ENCODE data around the gene OTOP3.

OTOP3 gene

DNA sequence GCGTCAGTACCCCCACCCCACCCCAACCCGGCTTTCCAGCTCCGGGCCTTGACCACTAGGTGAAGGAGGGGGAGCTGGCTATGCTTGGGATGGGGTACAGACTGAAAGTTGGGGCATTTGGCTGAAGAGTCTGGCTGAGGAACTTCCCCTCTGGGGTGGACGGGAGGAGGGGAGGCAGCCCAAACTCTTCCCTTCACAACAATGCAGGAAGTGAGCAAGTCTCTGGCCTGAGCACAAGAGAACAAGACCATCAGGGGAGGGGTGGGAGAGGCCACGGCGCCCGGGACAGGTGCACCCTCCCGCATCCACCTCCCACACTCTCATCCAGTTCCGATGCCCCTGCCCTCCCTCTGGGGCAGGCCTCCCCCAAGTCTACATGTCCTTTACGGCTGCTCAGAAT lies 18.3 kb upstream of the OTOP3 start:
- DNase-seq (ENCODE audit: low spot score) = no peak

DNA sequence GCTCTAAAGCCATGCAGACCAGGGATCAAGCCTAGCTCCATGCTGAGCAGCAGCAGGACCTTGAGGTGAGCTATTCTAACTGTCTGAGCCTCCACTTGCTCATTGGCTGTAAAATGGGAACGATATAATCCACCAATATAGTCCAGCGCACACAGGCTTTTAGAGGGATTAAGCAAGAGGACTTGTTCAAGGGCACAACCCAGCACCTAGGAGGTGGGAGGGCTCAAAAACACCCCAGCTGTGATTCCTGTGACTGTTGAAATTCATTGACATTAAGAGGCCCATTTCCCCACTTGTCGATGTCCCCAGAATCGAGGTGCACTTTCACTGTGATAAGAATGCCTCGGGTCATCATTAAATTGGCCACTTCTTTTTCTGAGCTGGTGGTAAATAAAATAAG lies 16.8 kb upstream of the OTOP3 start:
- DNase-seq (ENCODE audit: low spot score) = no peak

DNA sequence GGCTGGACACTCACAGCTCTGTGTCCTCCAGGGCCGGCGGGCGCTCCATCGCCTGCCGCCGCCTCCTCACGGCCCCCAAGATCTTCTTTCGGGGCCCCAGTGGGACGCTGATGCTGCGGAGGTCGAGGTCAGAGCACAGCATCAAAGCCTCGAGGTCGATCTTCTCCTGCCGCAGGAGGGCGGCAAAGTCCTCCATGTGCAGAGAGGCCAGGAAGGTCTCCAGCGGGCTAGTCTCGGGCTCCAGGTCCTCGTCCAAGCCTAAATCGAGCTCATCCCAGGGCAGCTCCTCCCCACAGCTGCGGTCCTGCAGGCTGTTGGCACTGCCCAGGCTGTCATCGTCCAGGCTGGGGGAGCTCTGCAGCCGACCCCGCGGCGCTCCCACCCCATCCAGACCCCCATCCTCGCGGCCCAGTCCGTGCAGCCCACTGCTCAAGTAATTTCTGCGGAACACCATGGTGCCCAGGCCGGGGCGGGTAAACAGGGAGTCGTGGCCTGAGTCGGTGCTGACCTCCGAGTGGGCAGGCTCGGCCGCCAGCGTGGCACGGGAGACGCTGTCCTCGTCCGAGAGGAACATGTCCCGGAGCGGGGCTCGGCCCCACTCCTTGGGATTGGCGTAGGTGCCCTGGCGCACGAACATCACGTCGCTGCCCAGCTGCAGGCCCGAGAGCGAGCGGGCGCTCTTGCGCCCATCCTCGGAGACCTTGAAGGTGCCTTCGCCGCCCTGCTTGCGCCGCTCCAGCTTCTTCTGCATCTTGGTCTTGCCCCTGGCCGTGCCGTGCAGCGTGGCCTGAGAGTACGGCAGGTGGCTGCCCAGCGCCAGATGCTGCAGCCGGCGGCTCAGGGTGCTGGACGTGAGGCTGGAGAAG lies 16.0 kb upstream of the OTOP3 start:
- DNase-seq (ENCODE audit: low spot score) = peak; percentile 83

DNA sequence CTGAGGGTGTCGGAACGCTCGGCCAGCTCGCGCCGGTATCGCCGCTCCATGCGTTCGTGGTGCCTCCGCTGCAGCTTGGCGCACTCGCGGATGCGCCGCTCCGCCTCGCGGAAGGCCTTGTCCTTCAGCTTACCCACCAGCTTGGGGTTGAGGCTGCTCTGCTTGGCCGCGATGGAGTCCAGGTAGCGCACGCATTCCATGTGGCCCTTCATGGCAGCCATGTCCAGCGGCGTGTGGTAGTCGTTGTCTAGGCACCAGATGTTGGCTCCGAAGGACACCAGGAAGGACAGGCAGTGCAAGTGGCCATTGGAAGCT lies 15.4 kb upstream of the OTOP3 start:
- no peak for DNase-seq (ENCODE audit: low spot score)

DNA sequence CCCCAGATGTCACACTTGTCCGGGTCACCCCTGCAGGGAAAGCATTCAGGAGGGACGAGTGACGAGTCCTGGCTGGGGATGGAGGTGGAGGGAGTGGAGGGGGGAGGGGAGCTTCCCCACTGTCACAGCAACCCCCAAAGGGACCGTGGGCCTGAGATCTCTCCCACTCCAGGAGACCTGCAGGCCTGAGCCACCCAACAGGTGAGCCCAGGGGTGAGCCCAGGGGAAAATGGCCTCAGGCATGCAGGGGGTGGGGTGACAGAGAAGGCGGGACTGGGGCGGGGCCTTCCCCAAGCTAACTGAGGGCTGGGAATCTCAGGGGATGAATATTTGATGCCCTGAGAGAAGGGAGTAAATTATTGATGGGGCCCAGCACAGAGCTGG lies 15.1 kb upstream of the OTOP3 start:
- DNase-seq (ENCODE audit: low spot score) = no peak

DNA sequence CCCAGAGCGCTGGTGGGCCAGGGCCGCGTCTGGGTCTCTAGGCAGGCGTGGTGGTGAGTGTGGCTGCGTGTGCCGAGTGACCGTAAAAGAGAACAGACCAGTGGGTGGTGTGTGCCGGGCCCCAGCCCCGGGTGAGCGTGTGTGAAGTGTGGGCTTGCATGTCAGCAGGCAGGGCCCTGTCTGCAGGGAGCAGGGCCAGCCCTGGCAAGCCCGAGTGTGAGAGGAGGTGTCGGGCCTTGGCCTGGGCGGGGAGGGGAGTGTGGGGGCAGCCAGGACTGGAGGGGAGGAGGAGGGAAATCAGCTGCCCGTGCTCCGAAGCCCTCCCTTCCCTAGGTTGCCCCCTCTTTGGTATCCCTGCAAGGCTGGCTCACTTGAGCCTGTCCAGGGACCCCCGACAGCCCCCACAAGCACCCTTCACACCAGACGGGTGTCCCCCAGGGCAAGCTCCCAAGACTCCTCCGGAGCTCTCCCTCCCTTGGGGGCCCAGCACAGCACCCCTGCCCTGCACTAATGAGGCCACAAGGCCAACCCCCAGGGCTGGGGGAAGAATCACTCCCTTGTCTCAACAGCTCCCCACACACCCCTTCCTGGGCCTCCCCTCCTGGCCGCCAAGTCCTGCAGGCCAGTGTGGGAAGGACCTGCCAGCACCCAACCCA lies 14.5 kb upstream of the OTOP3 start:
- DNase-seq (ENCODE audit: low spot score) = no peak

DNA sequence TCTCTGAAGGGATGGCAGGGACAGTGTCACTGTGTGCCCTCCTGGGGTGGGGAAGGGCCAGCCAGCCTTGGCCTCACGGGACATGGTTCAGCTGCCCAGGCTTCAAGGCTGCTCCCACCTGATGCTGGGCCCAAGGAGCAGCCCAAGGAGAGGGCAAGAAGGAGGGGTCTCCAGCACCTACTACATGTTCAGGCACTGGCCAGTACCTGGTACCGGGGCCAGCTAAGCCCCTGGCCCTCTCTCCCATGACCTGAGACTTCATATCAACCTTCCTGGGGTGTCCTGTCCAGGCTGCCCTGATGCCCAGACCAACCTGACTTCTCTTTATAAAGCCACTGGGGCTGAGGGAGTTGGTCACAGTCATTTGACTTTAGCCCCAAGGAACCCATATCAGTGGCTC lies 13.9 kb upstream of the OTOP3 start:
- no peak for DNase-seq (ENCODE audit: low spot score)

DNA sequence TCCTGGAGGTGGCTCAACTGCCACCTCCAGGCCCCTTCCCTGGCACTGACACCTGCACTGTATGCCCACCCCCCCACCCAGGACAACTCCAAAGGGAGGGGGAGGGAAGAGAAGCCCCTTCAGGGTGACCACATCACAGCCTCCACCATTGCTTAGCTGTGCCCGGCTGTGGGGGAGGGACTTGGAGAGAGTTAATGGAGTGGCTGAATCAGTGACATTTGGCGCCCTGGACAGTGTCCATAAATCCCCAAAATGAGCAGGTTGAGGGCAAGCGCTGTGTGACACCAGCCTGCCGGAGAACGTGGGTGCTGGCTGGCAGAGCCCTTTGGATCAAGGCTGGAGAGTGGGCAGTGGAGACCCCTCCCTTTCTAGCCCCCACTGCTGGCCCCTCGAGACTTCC lies 13.5 kb upstream of the OTOP3 start:
- no peak for DNase-seq (ENCODE audit: low spot score)

DNA sequence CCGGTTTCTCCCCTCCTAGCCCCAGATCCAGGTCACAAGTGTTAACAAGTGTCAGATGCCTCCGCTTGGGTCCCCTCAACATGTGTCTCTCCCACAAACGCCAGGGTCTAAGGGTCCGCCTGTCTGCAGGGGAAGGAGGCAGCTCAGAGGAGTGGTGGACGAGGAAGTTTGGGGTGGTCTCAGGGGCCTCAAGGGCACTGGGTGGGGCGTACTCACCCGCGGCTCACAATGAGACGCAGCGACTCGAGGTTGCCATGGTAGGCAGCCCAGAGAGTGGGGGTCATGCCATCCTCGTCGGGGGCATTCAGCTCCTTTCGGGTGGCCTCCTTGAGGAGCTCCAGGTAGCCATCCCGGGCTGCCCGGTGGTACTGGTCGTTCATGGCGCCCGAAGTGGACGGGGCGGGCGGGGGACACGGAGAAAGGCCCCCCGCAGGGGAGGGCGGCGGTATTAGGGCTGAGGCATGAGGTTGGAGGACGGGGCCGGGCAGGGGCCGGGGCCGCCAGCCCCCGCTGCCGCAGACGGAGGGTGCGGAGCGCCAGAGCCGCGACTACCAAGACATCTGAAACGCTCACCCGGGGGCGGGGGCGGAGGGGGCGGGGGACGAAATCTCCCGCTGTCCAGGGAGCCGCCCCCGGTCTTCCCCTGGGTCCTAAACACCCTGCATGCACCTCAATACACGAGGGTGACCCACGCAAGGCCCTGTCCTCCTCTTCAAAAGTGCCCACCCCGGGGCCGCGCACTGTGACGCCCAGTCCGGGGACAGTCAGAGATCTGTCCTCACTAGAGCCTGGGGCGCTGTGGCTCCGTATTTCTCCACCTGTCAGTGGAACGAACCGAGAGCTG lies 12.8 kb upstream of the OTOP3 start, which contains the start of gene USH1G:
Gene USH1G, minus strand, starts transcription at position 562 of the 844 bp plus-strand sequence. Its CDS starts 182 bp downstream, at position 380.
- DNase-seq (ENCODE audit: low spot score) = peak; percentile 61

DNA sequence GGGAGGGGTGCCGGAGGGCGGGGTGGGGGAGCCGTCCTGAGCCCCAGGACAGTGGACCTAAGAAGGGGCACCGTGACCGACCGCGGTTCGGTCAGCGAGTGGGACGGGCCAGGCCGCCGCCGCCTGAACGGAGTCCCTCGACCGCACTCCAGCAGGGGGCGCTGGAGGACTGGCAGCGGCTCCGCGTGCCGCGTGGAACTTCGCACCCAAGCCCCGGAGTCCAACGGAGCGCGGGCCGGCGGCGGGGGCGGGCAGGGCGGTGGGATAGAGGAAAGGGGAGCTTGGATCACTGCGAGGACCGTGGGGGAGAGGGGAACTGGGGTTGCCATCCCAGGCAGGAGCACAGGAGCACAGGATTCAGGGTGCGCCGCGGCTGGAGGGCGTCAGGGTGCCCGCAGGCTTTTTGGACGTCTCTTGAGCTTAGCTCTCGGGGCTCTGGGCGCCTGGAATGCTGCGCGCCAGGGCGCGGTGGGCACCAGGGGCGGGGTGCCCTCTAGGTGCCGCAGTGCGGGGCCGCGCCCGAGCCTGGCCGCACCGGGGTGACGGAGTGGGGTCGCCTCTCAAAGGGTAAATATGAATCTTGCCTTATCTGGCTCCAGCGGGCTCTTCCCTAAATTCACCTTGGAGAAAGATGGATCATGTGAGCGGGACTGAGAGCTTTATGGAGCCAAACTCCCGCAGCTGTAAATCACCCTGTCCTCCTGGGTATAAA lies 12.0 kb upstream of the OTOP3 start:
- DNase-seq (ENCODE audit: low spot score) = peak; percentile 88

DNA sequence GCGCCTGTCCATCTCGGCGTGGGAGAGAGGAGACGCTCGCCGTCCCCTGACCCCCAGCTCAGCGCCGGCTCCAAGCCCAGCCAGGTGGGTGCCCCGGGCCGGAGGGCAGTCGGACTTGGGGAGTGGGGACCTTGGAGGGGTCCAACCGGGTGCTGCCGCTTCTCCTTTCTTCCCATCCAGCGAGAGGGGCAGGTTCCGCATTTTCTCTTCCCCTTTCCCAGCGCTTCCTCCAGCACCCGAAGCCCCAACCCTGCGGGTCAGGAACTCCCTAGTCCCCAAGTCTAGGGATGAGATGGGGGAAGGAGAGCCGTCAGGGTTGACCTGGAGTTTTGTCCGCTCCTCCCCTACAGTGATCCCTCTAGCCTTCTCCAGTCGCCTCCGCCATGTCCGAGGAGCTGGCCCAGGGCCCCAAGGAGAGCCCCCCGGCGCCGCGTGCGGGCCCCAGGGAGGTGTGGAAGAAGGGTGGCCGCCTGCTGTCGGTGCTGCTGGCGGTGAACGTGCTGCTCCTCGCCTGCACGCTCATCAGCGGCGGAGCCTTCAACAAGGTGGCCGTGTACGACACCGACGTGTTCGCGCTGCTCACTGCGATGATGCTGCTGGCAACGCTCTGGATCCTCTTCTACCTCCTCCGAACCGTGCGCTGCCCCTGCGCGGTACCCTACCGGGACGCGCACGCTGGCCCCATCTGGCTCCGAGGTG lies 11.3 kb upstream of the OTOP3 start, which contains the start of gene OTOP2:
Gene OTOP2, plus strand, starts transcription at position 24 of the 699 bp plus-strand sequence. Its CDS starts 360 bp downstream, at position 384.
- DNase-seq (ENCODE audit: low spot score) = no peak

DNA sequence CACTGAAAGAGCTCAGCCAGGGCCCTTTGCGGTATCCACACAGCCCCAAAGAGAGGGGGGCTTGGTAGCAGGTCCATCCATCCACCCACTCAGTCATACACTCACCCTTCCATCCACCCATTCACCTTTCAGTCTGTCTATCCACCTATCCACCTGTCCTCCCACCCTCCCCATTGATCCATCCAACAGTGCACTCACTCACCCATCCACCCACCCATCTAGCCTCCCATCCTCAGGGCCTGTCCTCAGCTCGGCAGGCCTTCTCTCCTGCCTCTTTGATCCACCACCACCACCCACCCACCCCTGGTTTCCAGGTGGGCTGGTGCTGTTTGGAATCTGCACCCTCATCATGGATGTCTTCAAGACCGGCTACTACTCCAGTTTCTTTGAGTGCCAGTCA lies 10.5 kb upstream of the OTOP3 start:
- no peak for DNase-seq (ENCODE audit: low spot score)

DNA sequence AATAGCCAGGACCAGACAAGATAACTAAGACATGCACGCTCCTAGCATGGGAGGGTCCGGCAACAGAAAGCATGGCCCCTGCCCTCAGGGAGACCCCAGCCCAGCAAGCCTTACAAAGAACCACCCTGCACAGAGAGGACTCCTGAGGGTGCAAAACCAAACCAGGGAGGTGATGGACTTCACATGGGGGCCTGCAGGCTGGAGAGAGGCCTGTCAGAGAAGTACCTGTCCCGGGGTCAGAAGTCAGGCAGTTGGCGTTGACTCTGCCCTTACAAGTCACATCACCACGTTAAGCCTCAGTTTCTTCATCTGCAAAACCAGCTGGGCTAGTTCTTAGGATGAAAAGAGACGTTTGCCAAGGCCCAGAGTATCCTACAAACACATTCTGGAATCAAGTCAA lies 6.9 kb upstream of the OTOP3 start:
- no peak for DNase-seq (ENCODE audit: low spot score)

DNA sequence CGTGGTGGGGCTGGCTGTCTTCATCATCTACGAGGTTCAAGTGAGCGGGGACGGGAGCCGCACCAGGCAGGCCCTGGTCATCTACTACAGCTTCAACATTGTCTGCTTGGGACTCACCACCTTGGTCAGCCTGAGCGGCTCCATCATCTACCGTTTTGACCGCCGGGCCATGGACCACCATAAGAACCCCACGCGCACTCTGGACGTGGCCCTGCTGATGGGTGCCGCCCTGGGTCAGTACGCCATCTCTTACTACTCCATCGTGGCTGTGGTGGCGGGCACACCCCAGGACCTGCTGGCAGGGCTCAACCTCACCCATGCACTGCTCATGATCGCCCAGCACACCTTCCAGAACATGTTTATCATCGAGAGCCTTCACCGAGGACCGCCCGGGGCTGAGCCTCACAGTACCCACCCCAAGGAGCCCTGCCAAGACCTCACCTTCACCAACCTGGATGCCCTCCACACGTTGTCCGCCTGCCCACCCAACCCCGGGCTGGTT lies 5.1 kb upstream of the OTOP3 start:
- DNase-seq (ENCODE audit: low spot score) = no peak

DNA sequence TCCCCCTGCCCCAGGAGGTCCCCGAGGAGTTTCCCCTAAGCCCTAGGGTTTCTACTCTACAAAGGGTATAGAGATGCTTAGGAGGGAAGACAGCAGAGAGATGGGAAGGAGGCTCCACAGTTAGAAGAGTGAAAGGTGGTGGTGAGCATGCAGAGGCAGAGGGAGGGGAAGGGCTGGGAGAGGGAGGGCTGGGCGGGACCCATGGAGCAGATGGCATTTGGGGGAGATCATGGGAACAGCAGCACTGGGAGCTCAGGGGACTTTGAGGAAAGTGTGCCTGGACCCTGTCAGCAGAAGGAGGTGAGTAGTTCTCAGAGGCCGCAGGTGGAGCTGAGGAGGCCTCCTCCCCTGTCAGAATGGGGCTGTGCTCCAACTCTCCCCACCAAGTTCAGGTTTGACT lies 650 bp upstream of the OTOP3 start:
- no peak for DNase-seq (ENCODE audit: low spot score)

DNA sequence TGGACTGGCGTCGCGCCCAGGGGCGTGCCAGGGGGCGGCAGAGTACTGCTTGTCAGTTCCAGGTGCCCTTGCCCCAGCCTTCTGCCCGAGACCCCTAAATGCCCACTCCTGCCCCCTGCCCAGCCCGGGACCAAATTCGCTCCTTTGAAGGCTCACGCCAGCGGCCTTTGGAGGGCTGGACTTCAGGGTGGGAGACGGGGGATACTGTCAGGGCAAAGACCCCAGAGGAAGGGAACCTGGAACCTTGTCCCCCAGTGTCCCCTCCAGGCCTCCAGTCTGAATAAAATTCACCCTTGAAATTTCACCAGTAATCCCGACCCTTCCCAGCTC lies 737 bp downstream of the OTOP3 start:
- no peak for DNase-seq (ENCODE audit: low spot score)

DNA sequence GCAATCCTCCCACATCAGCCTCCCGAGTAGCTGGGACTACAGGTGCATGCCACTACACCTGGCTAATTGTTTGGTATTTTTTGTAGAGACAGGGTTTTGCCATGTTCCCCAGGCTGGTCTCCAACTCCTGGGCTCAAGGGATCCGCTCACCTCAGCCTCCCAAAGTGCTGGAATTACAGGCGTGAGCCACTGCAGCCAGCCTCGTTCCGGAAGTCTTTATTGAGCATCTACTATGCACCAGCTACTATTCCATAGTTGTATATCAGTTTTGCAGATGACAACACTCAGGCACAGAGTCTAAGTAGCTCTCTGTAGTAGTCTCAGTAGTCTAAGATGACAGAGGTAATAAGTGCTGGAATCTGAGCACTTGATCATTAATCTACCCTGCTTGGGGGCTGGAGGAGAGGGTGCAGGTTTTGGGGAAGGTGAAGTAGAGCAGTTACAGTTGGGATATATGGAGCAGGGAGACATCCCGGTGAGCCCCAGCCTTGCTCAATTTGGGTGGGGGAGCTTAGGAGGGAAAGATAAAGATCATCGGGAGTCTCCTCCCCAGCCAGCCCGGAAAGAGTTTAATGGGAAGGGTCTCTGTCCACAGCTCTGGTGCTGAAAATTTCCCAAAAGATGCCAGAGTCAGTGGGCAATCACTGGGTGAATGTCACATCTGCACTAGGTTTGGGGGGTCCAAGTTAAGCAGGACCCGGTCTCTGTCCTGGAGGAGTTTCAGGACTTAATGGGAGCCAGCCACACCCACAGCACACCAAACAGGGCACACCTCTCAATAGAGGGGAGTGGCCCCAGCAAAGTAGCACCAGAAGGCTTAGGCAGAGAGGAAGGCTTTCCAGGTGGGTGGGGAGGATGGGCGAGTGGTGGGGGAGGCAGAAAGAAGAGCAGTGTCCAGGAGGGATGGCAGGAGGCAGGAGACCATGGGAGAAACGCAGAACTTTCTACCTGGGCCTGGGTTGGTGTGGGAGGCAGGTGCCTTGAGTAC lies 1.7 kb downstream of the OTOP3 start:
- no peak for DNase-seq (ENCODE audit: low spot score)

DNA sequence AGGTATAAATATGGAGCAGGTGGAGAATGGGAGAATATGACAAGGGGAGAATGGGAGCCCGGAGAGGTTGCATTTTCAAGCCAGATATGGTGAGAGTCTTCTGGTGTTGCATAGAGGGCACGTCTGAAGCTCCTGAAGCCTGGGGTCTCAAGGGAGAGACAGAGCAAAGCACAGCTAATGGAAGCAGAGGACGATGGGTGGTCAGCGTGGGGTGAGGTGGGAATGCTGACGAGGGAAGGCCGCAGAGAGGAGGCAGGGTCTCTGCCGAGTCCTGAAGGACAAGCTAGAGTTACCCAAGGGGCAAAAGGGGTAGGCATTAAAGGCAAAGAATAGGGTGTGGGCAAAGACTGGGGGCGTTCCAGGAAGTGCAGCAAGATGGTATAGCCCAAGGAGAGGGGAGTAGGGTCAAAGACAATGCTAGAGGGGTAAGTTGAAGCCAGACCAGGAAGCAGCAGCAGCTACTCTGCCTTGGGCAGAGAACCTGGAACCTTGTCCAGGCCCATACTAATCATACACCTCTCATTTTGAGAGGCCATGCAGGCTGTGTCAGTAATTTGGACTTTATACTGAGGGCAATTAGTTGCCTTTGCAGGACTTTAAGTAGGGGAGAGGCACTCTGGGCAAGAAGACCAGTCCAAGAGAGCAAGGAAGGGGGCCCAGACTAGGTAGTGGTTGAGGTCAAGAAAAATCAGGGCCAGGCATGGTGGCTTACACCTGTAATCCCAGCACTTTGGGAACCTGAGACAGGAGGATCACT lies 2.7 kb downstream of the OTOP3 start:
- no peak for DNase-seq (ENCODE audit: low spot score)

DNA sequence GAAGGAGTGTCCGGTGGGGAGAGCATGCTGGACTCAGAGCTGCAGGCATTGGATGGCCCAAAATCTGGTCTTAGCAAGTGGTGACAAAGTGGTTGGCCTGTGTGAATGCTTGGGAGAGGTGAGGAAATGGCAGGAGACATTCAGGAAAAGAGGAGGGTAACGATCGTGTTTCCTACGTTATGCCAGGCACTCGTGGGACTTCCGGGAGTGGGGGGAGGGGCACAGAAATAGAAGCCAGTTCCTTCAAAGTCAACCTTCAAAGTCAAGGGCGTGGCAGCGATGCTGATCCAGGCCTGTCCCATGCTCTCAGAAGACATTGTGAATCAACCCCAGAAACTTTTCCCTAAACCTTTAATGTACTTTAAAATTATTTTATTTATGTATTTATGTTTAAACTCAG lies 3.8 kb downstream of the OTOP3 start:
- no peak for DNase-seq (ENCODE audit: low spot score)
